ENCODE results near the gene CRYM.

Gene CRYM

GRCh38 chr16:21223787-21224186 lies 54.3 kb downstream of the CRYM start:
- H3K27ac ChIP-seq (ENCODE audit: poor library complexity, severe bottlenecking), result no peak overlapping the region
- no peaks in the 10 kb centered on the region for H3K9me3 ChIP-seq (ENCODE audit: severe bottlenecking)
- H3K4me1 ChIP-seq (ENCODE audit: insufficient read depth, poor library complexity, severe bottlenecking), result no peaks in the 10 kb centered on the region
- no peak for DNase-seq (ENCODE audit: low spot score)
- TF ChIP-seq CTCF (IDR thresholded peaks at IDR 0.05; ENCODE audit: poor library complexity, severe bottlenecking), result no peak
- ATAC-seq (ENCODE audit: low read depth), result no peak
- H3K4me3 ChIP-seq (ENCODE audit: severe bottlenecking), result no peak overlapping the region
- H3K27me3 ChIP-seq (ENCODE audit: insufficient read depth, poor library complexity, severe bottlenecking), result peaks cover 5% of the 10 kb centered on the region
- H3K36me3 ChIP-seq (ENCODE audit: low read depth), result no peaks in the 10 kb centered on the region

- Histone ChIP-seq H3K4me1 (ENCODE audit: insufficient read depth, poor library complexity, severe bottlenecking) (no peaks in the 10 kb centered on the region), H3K27ac (ENCODE audit: poor library complexity, severe bottlenecking) (no peak overlapping the region), H3K36me3 (ENCODE audit: low read depth) (no peaks in the 10 kb centered on the region), H3K9me3 (ENCODE audit: severe bottlenecking) (no peaks in the 10 kb centered on the region), H3K4me3 (ENCODE audit: severe bottlenecking) (no peak overlapping the region), H3K27me3 (ENCODE audit: insufficient read depth, poor library complexity, severe bottlenecking) (peaks cover 5% of the 10 kb centered on the region)
- ATAC-seq (ENCODE audit: low read depth) (no peak), DNase-seq (ENCODE audit: low spot score) (no peak)
- no peak for TF ChIP-seq CTCF (IDR thresholded peaks at IDR 0.05; ENCODE audit: poor library complexity, severe bottlenecking)
Observed at GRCh38 chr16:21222495-21223337, 55.4 kb downstream of the CRYM start.

GRCh38 chr16:21219551-21219950 lies 58.5 kb downstream of the CRYM start:
- Histone ChIP-seq H3K4me1 (ENCODE audit: insufficient read depth, poor library complexity, severe bottlenecking) (no peaks in the 10 kb centered on the region), H3K4me3 (ENCODE audit: severe bottlenecking) (no peak overlapping the region), H3K27me3 (ENCODE audit: insufficient read depth, poor library complexity, severe bottlenecking) (no peaks in the 10 kb centered on the region), H3K9me3 (ENCODE audit: severe bottlenecking) (no peaks in the 10 kb centered on the region), H3K27ac (ENCODE audit: poor library complexity, severe bottlenecking) (no peak overlapping the region), H3K36me3 (ENCODE audit: low read depth) (no peaks in the 10 kb centered on the region)
- ATAC-seq (ENCODE audit: low read depth) (no peak), DNase-seq (ENCODE audit: low spot score) (no peak)
- no peak for TF ChIP-seq CTCF (IDR thresholded peaks at IDR 0.05; ENCODE audit: poor library complexity, severe bottlenecking)

GRCh38 chr16:21218153-21218552 lies 59.9 kb downstream of the CRYM start:
- no peaks in the 10 kb centered on the region for H3K36me3 ChIP-seq (ENCODE audit: low read depth)
- H3K4me1 ChIP-seq (ENCODE audit: insufficient read depth, poor library complexity, severe bottlenecking), result no peaks in the 10 kb centered on the region
- H3K4me3 ChIP-seq (ENCODE audit: severe bottlenecking), result no peak overlapping the region
- no peaks in the 10 kb centered on the region for H3K9me3 ChIP-seq (ENCODE audit: severe bottlenecking)
- no peaks in the 10 kb centered on the region for H3K27me3 ChIP-seq (ENCODE audit: insufficient read depth, poor library complexity, severe bottlenecking)
- ATAC-seq (ENCODE audit: low read depth) (no peak), DNase-seq (ENCODE audit: low spot score) (no peak)
- no peak for TF ChIP-seq CTCF (IDR thresholded peaks at IDR 0.05; ENCODE audit: poor library complexity, severe bottlenecking)
- H3K27ac ChIP-seq (ENCODE audit: poor library complexity, severe bottlenecking), result no peak overlapping the region

GRCh38 chr16:21217121-21217520 lies 61.0 kb downstream of the CRYM start:
- Histone ChIP-seq H3K9me3 (ENCODE audit: severe bottlenecking) (no peaks in the 10 kb centered on the region), H3K27ac (ENCODE audit: poor library complexity, severe bottlenecking) (no peak overlapping the region), H3K4me3 (ENCODE audit: severe bottlenecking) (no peak overlapping the region), H3K27me3 (ENCODE audit: insufficient read depth, poor library complexity, severe bottlenecking) (no peaks in the 10 kb centered on the region), H3K4me1 (ENCODE audit: insufficient read depth, poor library complexity, severe bottlenecking) (no peaks in the 10 kb centered on the region), H3K36me3 (ENCODE audit: low read depth) (no peaks in the 10 kb centered on the region)
- TF ChIP-seq CTCF (IDR thresholded peaks at IDR 0.05; ENCODE audit: poor library complexity, severe bottlenecking), result no peak
- ATAC-seq (ENCODE audit: low read depth) (no peak), DNase-seq (ENCODE audit: low spot score) (no peak)

All from RWPE2 (cell line).